HG02943 (cell line): ENCODE measurements around the gene EPN3.

Experiments
- ATAC-seq: cut with Tn5 transposase; IDR thresholded peaks from one replicate; pipeline ENCODE4 v1.9.1; 2021; ENCODE audit warnings: mild to moderate bottlenecking, low read depth, moderate library complexity; ENCODE audit not compliant: unreplicated experiment

The EPN3 gene

DNA sequence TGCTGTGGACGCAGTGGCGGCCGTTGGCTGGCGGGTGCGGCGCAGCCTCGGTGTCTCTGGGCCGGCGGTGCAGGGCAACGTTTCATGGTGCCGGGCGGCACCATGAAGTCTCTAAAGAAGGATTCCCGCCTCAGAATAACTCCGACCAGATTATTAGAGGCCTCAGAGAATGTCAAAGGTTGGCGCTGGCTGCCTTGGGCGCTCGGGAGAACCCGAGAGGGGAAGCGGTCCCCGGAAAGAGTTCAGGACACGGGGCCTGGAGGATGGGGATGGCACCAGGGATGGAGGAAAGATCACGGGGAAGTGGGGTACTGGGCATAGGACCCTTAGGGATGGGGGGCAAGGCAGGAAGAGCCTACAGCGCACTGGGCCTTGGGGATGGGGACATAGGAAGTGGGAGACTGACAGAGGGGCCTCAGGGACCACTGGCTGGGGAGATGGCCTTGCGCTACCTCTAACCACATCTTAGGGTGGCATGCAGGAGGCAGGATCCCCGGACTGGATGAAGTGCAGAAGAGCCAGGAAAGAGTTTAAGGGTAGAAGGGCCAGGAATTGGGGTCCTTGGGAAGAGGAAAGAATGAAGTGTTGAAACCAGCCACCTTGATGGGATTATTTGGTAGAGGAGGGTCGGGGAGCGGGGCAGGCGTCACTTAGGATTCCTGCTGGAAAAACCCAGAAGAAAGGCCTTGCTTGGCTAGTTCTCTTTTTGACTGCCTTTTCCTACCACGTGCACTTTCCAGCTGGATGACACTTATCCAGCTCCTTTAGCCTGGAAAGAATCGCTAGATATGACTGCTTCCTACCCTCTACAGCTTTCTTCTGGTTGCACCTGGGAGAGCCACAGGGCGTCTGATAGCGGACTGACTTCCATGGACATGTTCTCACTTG is 23.7 kb upstream of the EPN3 start:
- ATAC-seq: no peak

DNA sequence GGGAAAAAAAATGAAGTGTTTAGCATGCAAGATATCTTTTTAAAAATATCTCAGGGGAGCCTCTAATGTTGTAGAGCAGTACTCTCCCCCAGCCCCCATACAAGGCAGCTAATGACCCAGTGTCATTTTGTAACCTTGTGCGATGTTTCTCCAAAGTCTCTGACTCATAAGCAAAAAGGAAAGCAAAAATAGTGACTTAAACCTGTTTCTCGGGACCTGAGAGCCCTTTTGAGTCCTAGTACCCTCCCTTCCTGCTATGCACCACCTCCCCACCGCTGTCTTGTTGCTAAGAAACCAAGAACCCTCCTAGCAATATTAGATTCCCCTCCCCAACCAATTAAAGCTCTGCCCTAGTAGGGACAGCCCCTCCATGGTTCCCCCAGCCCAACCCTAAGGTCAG is 21.5 kb upstream of the EPN3 start:
- peak; percentile 70 for ATAC-seq

DNA sequence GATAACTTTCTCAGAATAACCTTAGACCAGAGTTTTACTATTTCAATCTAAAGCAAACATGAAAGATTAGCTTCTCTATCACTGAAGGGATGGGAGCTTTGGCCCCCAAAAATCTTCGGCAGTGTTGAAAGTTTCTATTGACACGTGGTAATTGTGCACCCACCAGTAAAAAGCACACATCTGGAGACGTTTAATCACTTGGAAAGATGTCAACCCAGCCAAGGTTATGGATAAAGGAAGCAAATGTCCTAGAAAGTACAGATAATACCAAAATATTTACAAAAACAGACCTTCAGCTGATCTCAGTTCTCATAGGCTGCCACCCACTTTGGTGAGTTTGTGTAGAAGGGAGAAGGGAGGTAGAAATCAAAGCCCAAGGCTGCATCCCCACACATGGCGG is 19.0 kb upstream of the EPN3 start:
- ATAC-seq: no peak

DNA sequence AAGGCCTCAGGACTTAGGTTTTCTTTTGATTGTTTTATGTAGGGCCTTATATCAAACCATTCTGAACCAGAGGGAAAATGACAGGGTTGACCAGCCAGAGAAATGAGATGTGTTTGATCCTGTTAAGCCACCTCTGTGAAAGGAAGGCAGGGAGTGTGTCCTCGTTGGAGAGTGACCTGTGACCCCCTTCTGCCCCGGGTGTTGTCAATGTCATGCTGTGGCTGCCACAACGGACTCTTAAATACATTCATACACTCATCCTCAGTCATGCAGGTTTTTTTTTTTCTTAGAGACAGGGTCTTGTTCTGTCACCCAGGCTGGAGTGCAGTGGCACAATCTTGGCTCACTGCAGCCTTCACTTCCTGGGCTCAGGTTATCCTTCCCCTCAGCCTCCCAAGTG is 18.1 kb upstream of the EPN3 start:
- no peak for ATAC-seq

DNA sequence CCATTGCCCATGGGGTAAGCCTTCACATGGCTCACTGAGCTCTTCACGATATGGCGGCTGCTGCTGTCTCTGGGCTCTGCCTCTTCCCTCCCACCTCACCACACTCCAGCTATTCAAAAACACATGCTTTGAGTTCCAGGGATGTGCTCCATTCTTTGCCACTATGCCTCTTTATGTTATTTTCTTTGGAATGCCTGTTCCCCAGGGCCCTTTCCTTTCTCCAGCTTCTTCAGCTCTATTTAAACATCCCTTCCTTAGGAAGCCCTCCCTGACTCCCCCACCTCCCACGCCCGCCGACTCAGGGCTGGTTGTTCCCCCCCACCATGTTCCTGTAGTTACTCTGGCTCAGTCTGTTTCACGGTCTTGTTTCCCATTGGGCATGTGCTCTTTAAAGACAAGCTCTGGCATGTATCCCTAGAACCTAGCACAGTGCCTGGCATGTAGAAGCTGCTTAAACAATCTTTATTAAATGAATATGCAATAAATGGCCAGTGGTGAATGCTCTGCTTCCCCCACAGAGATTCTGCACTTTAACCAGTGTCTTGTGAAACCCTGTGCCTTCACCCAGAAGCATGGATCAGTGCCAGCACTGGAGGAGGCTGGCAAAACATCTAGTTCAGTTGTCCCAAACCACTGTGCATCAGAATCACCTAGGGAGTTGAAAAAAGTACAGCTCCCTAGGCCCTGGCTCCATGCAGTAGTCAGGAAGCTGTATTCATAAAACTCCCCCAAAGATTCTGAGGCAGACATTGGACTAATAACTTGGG is 17.4 kb upstream of the EPN3 start:
- no peak for ATAC-seq

DNA sequence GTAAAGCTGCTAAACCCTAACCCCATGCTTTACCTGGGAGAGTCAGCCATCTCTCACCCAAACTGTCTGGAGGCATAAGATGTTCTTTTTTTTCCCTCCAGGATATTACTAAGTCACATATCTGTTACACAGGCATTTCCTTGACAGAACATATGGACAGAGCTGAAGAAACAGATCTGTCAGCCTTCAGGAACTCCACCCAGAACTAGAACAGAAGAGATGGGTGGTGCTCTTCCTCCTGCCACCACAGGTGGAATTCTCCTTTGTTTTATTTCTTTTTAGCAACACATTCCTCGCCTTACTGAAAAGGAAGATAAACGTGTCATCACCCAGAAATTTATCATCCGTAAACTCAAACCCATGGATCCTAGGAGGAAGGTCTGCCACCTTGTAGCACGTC is 15.5 kb upstream of the EPN3 start:
- ATAC-seq: no peak

DNA sequence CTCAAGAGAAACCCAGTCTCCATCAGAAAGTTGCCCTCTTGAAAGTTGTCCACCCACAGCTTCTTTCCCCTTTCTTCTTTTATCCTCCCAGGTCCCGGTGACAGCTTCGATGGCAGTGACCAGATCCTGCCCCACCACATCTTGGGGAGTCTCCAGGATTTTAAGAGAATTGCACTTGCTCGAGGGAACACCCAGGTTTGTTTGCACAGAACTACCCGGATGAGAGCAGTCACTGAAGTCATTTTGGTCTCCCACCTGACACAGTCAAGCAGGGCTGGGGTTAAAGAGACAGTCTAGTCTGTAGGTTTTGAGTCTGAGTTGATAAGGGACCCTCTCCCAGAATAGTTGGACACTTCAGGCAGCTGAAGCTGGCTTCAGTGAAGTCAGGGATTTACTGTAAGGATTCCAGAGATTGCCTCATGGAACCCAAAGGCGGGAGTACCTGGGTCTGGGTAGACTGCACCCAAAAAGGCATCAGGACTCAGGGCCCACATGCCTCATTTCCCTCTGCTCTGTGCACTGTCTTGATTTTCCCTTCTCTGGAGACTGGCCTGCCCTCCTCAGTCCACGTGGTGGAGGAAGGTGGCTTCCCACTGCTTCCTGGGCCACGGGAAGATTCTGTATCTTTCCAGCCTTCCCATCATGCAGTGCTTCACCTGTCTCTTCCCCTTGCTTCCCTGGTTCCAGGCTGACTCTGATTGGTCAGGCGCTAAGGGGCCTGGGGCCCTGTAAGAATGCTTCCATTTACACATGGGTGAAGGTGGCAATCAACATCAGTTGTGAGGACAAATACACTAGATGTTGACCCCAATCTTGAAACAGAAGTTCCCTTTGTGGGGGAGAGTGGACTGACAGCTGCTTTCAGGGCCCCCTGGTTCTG is 14.8 kb upstream of the EPN3 start:
- ATAC-seq: no peak

DNA sequence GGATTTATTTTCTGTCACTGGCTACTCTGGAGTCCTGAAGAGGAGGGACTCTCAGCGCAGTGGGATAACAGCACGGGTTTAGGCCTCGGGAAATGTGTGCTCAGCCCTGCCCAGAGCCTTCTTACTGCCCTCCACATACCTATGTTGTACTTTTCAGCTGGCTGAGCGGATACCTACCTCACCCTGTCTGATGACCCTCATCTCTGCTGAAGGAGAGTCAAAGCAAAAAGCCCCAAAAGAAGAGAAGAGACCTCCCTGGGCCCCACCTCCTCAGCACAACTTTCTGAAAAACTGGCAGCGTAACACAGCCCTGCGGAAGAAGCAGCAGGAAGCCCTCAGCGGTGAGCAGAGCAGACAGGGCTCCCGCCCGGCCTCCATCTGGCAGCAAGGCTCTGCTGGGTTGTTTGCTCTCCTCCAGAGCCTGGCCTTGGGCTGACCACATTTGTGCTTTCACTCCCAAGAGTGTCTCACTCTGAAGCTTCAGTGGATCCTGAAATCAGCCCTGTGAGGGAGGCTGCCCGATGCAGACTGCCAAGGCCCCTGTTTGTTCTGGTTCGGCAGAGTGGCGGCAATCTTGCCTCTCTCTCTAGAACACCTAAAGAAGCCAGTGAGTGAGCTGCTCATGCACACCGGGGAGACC is 14.0 kb upstream of the EPN3 start:
- ATAC-seq: no peak

DNA sequence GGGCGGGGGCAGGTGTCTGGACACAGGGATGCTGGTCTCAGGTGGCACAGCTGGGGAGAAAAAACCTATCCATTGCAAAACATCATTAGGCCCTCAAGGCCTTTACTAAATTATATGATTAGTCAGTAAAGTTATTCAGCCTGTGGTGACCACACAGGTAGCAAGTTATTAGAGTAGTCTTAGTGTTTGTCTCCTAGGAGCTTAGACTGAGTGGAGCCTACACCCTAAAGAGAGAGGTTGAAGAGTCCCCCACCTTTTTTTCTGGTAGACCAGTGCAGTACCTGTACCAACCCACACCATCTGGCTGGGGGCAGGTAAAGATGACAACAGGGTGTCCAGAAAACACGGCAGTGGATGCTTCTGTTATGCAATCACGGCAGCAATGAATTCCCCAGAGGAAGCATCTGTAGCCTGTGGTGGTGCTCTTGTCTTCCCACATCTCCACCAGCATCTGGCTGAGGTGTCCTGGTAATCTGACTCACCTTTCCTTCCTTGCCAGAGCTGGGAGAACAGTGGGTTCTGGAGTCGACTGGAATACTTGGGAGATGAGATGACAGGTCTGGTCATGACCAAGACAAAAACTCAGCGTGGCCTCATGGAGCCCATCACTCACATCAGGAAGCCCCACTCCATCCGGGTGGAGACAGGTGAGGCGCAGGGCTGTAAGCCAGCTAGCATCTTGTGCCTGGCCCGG is 13.2 kb upstream of the EPN3 start:
- no peak for ATAC-seq

DNA sequence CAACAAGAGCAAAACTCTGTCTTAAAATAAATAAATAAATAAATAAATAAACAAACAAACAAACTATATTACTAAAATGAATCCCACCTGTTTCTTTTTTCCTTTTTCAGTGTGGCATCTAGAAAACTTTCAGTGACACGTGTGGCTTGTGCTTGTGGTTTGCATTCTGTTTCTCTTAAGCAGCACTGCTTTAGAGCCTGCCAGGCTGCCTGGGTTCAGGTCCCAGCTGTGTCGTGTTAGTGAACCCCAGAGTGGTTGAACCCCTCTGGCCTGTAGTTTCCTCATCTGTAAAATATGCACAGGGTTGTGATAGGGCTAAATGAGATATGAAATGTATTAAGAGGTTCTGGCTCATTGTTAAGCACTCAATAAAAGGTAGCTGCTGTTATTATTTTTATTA is 12.1 kb upstream of the EPN3 start:
- ATAC-seq: no peak

DNA sequence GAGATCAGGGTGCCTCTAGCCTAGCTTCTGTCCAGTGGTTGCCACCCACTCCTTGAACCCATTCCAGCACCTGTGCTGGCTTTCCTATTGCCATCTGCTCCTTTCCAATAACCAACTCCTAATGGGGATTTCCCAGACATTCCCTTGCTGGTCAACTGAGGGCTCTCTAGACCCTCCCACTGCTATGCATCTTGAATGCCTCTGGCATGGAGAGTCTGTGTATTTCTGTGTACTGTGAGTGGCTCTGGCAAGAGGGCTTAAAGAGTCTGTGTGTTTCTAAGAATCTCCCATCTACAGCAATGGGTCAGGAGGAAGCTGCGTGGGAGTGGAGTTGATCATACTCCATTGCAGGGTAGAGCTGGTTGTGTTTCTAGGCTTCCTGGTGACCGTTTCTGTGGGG is 11.0 kb upstream of the EPN3 start:
- ATAC-seq: no peak

DNA sequence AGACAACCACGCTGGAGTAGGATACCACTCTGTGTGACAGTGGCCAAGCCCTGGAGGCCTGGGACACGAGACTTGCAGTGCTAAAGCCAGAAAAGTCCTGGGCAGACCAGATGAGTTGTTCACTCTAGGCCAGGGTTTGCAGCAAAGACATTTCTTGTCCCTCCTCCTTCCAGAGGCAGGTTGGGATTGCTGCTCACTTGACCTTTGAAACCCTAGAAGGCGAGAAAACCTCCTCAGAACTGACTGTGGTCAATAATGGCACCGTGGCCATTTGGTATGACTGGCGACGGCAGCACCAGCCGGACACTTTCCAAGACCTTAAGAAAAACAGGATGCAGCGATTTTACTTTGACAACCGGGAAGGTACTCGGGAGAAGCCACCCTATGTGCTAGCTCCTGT is 9.8 kb upstream of the EPN3 start:
- ATAC-seq: no peak

DNA sequence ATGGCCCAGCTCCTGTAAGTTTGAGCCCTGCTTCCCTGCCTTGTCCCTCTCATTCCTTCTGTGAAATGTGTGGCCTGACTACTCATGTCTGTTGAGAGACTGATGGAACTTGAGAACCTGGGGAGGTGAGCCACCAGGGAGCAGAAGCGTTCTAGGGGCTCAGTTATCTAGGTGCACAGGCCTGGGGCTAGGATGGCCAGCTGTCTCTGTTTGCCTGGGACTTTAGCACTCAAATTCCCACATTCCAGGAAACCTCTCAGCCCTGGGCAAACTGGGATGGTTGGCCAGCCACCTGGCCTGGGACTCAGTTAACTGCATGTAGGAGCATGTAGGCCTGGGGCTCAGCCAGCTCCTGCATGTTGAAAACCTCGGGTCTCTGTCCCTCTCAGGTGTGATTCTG is 9.3 kb upstream of the EPN3 start:
- ATAC-seq: no peak

DNA sequence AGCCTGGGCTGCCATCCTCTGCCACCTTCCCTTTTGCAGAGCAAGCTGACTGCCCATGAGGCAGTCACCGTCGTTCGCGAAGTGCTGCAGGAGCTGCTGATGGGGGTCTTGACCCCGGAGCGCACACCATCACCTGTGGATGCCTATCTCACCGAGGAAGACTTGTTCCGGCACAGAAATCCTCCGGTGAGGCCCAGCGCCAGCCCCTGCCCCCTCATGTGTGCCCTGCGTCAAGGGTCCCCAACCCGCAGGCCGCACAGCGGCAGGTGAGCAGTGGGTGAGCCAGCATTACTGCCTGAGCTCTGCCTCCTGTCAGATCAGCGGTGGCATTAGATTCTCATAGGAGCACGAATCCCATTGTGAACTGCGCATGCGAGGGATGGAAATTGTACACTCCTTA is 7.7 kb upstream of the EPN3 start:
- no peak for ATAC-seq

DNA sequence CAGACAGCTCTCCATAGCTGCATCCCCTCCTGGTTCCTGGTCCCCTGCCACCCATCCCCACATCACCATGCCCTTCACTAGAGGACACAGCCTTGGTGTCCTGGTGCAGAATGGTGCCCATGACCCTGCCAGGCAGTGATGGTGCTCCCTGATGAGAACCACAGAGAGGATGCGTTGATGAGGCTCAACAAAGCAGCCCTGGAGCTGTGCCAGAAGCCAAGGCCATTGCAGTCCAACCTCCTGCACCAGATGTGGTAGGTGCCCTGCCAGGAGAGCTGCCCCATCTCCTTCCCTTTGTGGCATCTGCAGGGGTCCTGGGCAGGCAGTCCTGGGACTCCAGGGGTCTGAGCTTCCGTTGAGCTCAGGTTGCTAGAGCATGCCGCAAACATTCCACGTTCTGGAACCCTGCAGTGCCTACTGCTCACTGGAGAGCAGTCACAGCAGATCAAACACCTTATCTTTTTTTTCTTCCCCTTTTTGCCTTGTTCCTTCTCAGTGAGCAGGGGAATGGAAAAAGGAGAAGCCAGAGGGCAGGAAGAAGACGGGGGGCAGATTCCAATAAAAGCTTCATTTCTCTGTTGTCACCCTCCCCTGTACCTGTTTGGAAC is 5.3 kb upstream of the EPN3 start:
- no peak for ATAC-seq

DNA sequence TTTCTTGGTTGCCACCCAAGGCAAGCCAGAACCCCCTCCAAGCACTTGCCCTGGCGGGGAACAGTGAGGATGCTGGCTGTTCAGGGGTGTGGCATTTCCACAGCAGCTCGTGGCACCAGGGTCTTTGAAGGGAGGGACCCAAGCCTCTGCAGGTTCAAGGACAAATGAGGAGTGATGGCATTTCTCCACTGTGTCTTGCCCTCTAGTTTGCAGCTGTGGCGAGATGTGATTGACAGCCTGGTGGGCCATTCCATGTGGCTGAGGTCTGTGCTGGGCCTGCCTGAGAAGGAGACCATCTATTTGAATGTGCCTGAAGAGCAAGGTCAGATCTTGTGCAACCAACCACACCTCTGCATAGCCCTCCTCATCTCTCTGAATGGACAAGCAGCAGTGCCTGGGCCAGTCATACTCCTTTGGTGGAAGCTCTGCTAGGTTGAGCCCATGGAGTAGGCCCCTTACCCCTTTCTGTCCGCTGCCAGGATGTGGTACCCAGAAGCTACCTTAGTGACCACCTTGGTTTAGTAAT is 4.5 kb upstream of the EPN3 start:
- no peak for ATAC-seq

DNA sequence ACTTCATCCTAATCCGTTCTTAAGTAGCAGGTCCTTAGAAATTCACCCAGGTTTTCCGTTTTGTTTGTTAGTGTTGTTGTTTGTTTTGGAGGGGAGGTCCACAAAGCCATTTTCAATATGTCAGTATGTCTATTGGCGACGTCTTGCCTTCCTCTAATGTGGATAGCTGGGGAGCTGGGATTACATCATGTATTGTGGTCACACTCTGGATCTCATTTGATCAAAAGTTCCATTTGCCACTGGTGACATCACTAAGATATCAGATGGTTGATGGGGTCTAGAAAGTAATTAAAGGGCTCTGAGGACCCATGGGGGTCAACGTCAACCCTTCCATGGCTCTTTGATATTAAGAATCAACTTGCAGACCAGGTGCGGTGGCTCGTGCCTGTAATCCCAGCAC is 2.7 kb upstream of the EPN3 start:
- no peak for ATAC-seq

DNA sequence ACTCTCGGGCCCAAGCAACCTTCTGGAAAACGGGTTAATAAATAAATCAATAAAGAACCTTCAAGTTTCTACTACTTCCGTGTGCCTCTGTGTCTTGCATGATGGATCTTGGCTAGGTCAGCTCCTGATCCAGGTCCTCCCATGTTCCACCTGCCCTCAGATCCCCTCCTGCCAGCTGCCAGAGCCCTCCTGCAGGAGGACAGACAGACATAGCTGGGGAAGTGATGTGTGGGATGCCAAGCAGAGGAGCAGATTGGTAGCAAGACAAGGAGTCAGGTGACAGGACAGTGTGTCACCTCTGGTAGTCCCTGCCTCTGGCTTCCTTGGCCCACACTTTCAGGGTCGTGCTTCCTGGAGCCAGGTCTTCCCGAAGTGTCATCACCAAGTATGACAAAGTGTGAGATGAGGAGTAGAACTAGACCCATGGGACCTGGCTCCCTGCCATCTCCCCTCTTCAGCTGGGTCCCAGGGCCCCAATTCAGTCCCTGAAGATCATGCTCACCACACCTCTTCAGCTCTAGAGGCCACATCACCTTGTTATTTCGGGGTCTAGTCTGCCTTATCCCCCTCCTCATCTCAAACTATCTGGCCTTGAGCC is 1.0 kb upstream of the EPN3 start:
- no peak for ATAC-seq

DNA sequence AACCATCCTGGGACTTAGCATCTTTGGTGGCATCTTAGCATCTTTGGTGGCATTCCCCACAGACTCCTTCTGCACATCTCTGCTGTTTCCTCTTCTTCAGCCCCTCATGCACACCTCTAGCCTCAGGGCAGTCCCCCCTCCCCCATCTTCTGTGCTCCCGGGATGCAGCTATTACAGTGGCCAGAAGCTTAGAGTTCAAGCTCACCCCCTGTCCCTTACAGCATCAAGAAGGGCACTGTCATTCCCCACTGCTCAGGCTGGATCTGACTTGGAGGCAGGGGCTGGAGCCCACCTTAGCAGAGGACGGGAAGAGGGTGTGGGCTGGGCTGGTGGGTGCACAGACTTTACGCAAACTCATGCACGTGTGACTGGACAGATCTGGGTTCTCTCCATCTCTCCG is 650 bp downstream of the EPN3 start:
- no peak for ATAC-seq
